PFSK-1 (cell line): ENCODE data around the gene SPATA9.

Source experiments
- FOXP2 ChIP-seq: optimal IDR thresholded peaks from 2 replicates; pipeline ENCODE3; 2011; ENCODE audit warnings: borderline replicate concordance, control low read depth, inconsistent platforms; ENCODE audit not compliant: insufficient read depth; ENCODE audit errors: extremely low read length, extremely low read depth
- POLR2AphosphoS5 ChIP-seq: IDR thresholded peaks from 2 replicates; pipeline ENCODE4 v1.6.1; 2012; ENCODE audit warnings: low read depth, mild to moderate bottlenecking, control low read depth, low read length, moderate library complexity
- REST ChIP-seq, 2 experiments: IDR thresholded peaks; 2 replicates each; pipeline versions ENCODE4 v1.6.1 to v1.8.0; 2011 to 2012; ENCODE audit warnings: low read depth in 2 of 2, low read length in 2 of 2, control low read depth in 1 of 2, inconsistent platforms in 1 of 2, mild to moderate bottlenecking in 1 of 2, moderate library complexity in 1 of 2; ENCODE audit not compliant: insufficient read depth in 1 of 2
- SIN3A ChIP-seq: IDR thresholded peaks from 2 replicates; pipeline ENCODE4 v1.6.1; 2012; ENCODE audit warnings: mild to moderate bottlenecking, low read length, moderate library complexity, borderline replicate concordance; ENCODE audit not compliant: insufficient read depth
- TAF1 ChIP-seq: IDR thresholded peaks from 2 replicates; pipeline ENCODE4 v1.6.1; 2012; ENCODE audit warnings: low read length, control low read depth, borderline replicate concordance; ENCODE audit not compliant: insufficient read depth

The SPATA9 gene

DNA sequence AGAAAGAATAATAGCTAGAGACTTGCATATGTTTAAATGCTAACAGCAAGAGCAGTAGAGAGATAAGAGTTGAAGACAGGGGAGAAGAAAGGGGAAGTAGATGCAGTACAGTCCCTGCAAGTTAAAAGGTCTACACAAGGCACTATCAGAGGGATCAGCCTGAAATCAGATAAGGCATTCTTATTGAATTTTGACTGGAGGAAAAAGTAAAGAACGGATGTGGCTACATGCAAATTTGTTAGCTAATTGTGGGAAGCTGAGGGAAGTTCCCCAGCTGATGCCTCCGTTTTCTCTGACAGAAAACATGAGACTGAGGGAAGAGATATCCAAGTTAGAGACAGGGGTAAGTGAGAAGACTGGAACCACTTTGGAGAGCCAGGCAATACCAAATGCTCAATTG is 35.4 kb upstream of the SPATA9 start:
- no peak for TF ChIP-seq POLR2AphosphoS5
- no peak; a peak in 1 of 4 replicates for TF ChIP-seq REST (IDR thresholded peaks at IDR 0.05; ENCODE audit: insufficient read depth in 1 of 2, low read depth in 2 of 2, low read length in 2 of 2)
- TF ChIP-seq SIN3A, result no peak
- no peak for TF ChIP-seq FOXP2
- no peak for TF ChIP-seq TAF1

GRCh38 chr5:95717439-95717838 is 34.6 kb upstream of the SPATA9 start:
- TF ChIP-seq REST (IDR thresholded peaks at IDR 0.05; ENCODE audit: insufficient read depth in 1 of 2, low read depth in 2 of 2, low read length in 2 of 2) (no peak), FOXP2 (no peak), POLR2AphosphoS5 (no peak), TAF1 (no peak), SIN3A (no peak)

- TF ChIP-seq FOXP2, result no peak
- TF ChIP-seq TAF1, result no peak
- TF ChIP-seq POLR2AphosphoS5, result no peak
- TF ChIP-seq SIN3A, result no peak
- TF ChIP-seq REST (IDR thresholded peaks at IDR 0.05; ENCODE audit: insufficient read depth in 1 of 2, low read depth in 2 of 2, low read length in 2 of 2), result no peak
Measured at GRCh38 chr5:95715799-95716461, 33.1 kb upstream of the SPATA9 start.

DNA sequence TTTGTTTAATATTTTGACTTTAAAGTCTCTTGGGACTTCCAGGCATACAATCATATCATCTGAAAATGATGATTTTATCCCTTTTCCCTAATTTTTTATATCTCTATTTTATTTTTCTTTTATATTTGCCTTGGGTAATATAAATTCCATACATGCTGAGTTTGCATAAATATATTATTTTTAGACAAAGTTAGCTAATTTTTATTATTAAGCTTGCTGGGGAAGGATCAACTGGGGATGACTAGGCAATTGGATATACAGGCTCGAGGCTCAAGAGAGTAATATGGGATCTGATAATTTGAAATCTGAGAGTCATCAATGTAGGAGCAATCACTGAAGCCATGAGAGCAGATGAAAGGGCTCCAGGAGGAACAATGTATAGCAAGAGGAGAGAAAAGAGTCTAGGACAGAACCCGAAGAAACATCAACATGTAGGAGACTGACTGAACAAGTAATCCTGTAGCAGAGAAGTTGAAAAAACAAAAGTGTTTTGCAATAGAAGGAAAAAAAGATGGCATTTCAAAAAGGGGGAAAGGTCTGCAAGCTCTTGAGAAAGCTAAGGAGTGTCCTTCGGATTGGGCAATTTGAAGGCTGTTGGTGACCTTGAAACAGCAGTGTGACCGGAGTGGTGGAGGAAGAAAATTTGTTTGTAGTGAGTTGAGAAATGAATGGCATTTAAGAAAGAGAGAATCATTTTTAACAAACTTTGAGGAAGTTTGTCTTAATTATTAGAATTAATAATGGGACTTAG is 31.3 kb upstream of the SPATA9 start:
- TF ChIP-seq FOXP2, result no peak
- TF ChIP-seq TAF1, result no peak
- TF ChIP-seq POLR2AphosphoS5, result no peak
- no peak for TF ChIP-seq SIN3A
- no peak for TF ChIP-seq REST (IDR thresholded peaks at IDR 0.05; ENCODE audit: insufficient read depth in 1 of 2, low read depth in 2 of 2, low read length in 2 of 2)
